HK-2 (cell line): ENCODE data around the gene RBP3.

Experiments
- DNase-seq: peaks from one replicate; pipeline ENCODE4 v3.0.0-alpha.2; 2018; ENCODE audit not compliant: unreplicated experiment

Gene RBP3

DNA sequence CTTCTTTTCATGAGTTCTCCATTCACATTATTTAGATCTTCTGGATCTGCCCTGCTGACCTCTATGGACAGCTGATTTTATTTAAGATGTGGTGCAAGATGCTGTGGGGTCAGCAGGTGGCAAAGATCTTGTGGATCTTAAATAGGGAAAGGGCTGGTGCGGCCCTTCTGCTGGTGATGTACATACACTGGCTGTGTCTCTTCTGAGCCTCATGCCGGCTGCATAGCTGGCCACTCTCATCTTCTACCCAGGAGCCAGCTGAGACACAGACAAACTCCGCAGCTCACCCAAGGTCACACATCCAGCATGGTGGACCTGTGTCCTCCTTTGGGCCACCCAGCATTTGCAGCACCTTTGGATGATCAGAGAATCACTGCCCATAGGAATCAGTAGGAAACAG, 9.7 kb downstream of the RBP3 start:
- no peak for DNase-seq

DNA sequence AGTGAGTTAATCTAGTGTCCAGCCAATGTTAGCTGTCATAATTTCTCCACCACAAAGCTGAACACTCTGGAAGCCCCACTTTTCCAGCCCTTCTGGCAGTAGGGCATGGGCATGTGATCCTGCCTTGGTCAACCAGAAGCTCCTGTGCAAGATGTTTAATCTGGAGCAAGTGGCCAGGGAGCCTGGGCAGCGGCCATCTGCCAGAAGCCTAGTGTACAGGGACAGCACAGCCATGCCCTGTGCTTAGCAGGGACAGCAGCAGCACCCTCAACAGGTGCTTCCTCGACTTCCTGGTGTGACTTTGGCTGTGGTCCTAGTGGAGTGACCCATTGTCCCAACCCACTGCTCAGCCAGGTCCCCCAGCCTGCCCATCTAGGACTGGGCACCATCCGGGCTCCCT, 10.3 kb downstream of the RBP3 start:
- DNase-seq = no peak

DNA sequence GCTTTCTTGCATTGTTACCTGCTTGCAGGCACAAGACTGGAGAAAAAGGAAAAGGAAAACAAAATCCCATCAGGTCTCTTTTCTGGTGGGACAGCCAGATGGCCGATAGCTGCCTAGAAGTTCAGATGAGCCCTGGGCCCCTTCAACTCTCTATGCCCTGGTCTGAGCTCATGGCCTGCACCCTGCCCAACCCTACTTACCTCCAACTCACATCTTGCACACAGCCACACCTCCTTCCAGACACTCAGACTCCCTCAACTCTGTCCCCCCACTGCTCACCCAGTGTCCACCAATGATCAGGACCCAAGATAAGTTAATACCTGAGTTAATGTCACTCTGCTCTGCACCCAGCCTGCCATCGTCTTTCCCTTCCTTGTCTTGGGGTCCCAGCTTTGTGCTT, 10.9 kb downstream of the RBP3 start:
- DNase-seq = no peak

DNA sequence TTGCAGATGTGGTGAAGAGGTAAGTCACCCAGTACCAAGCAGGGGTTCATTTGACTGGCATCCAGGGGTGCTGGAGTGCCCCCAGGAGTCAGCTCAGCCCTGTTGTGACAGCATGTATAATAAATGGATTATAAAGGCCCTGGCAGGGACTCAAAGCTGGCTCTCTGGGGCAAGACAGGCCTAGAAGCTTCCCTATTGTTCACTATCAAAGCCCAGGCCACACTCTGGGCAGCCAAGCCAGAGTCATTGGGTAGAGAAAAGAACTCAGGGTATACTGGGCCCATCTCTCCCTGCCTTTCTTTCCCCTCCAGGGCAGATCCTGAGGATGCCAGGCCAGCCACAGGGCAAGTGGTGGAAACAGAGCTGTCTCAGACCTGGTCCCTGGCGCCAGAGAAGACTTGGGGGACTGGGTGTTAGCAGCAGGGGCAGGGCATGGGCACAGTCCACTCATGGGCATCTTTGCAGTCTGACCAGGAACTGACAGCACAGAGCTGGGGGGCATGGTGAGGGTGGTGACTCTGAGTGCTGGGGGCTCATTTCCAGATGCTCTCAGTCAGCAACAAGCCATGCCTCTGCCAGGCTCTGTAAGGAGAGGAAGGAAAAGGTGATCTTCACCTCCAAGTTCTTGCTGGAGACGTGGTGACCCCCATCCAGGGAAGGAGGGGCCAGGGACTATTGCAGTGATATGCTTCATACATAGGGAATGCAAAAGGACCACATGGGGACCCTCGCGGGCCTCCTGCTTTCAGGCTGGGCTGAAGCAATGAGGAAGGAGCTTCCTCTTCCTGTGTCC, 11.7 kb downstream of the RBP3 start:
- DNase-seq = no peak

DNA sequence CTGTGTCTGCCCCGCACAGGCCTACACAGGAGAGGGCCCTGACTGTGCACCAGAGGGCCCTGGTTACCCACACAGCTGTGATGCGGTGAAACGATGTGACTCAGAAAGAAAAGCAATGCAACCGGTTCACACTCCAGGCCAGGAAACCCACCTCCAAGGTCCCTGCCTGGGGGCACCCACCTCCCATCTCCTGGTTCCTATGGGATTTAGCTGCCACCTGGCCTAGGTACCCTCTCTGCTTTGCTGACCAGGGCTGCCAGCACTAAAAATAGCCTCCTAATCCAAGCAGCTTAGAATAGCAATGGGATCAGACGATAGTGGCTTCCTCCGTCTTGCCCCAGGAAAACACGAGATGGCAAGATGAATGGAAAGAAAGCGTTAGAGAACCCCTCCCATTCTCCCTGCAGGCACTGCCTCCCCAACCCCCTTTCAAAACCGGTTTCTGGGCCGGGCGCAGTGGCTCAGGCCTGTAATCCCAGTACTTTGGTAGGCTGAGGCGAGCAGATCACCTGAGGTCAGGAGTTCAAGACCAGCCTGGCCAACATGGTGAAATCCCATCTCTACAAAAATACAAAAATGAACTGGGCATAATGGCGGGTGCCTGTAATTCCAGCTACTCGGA, 12.4 kb downstream of the RBP3 start:
- DNase-seq = no peak

DNA sequence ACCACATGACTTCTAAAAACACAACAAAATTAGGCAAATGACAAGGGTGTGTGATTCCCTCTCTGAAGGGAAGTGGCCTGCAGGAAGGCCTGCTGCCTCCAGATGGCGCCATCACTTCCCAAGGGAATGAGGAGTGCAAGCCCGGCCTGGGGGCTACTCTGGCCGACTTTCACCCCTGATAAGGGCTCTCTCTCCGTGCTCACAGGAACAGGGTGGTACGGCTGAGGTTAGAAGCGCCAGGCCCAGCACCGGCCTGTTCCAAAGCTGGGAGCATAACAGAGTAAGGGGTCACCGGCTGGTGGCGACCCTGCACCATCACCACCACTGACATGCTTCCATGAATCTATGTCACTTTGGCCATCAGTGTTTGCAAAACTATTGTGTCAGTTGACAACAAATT, 13.1 kb downstream of the RBP3 start:
- peak; percentile 41 for DNase-seq

DNA sequence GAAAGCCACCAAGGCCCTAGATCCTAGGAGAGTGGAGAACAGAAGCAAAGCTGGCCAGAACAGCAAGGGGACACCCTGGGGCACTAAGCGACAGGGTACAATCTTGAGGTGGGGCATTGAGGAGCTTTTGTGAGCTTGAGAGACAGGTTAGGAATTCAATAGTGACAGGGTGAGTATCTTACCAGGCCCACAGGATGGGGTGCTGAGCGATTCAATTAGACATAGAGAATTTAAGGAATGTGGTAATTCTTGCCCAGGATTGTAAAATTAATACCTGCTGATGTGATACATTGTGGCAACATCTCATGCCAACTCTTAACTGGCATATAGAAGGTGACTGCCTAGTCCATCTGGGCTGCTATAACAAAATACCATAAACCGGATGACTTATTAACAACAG, 14.0 kb downstream of the RBP3 start:
- DNase-seq = no peak

DNA sequence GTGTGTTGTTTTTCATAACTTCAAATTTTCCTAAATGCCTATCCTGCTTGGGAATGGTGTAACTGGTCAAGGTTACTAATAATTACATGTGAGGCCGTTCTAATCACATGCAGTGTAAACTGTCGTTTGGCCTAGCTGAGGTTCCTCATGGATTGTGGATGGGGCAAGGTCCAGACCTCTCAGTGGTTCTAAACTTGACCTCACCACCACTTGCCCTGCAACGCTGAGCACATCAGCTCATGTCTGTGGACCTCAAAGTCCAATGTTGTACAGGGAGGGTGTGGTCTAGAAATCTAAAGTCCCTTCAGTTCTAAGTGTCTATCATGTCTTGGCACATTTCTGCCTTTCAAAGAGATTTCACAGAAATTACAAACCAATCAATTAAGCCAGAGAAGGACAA, 15.6 kb downstream of the RBP3 start:
- DNase-seq = no peak

DNA sequence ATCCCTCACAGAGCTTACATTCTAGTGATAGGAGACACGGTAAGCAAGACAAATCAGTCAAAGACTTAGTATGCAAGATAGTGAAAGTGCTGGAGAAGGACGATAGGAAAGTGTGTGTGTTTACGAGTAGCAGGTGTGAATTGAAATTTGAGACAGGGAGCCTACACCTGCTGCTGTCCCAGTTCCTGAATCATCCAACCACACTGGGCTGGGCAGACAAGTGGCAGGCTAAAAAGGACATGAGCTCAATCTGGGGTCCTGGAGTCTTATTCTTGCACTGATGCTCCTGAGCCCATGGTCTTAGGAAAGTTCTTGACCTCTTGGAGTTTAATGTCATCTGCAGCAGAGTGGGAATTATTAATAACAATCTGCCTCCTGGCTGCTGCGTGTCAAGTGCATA, 16.2 kb downstream of the RBP3 start:
- DNase-seq = no peak

DNA sequence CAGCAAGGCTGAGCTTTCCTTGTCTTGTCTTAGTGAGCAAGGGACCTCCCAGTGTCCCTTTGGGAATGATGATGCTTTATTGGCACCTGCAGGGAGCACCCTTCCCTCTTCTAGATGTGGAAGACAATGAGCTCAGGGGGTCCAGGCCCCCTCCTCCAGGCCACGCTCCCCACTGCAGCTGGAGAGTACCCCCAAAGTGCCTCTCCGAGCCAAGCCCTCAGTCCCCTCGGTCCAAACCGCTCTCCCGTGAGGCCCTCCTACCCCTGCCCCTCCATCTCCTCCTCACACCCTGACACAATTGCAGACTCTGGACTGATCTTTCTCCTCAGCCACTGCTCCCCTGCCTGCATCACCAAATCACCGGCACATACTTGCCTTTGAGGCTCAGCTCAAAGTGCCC, 16.7 kb downstream of the RBP3 start:
- no peak for DNase-seq

DNA sequence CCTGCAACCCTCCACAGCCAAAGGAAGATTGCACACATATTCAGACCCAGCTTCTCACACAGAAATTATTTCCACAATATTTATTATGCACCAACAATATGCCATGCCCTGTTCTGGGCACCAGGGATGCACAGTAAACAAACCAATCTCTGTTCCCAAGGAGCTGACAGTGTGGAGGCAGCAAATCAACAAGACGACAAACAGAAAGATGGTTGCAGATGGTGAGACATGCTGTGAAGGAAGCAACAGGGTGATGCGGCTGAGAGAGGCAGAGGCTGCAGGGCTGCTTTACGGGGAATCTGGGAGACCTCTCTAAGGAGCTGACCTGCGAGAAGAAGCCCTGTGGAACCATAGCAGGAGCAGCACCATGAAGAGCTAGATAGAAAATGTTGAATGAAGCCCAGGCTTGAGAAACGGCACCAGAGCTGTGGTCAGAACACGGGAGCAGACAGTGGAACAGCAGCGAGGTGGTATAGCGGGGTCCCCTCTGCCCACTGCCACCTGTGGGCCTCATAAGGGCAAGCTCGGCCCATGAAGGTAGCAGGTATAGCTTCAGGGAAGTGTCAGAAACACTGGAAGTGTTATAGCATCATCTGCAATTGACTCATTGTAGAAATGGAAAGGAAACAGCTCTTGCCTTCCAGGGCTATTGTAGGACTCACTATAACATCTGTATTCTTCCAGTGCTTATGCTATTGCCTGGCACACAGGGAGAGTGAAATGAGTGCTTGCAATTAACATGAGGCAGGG, 17.4 kb downstream of the RBP3 start:
- no peak for DNase-seq

DNA sequence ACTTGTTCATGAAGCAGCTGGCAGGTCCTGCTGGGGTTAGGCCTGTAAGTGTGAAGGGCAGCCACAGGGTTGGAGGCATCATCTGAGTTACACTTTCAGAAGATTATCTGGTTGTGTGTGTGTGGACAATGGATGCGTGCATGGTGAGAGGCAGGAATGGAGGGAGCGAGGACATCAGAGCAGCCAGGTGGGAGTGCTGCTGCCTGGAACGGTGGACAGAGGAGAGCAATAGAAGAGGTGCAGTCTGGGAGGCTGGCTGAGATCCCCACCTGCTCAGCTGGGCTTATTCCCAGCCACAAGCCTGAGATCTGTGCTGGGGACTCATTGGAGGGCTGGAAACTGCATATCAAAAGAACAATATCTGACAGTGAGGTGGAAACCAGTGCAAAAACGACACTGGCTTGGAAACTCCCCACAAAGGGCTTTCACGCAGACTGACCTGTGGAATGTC, 18.0 kb downstream of the RBP3 start:
- no peak for DNase-seq

DNA sequence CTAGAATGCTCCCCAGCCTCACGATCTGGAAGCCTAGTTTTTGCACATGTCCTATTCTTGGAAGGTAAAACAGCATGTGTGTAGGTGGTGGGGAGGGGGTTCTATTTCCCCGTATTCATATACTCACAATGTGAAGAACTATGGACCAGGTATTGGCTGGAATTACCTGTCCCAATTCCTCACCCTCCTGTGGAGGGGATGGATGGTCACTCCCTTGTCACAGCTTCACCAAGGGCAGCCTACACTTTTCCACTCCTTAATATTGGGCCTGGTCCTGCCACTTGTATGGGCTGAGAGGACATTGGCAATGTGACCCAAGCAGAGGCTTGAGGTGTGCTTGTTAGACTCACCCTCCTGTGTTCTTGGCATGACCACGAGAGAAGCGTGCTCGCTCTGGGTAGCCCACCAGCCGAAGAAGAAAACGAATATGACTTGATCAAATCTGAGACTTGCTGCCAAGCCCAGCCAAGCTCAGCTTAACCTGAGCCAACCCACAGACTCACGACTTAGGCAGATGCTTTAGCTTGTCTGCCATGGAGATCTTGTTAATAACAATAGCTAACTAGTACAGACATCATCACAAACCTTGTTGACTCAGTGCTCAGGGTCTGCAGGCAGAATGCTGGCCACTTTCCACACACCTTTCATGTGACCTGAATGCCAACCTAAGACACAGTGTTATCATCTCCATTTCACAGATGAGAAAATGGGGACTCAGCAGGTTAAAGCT, 18.7 kb downstream of the RBP3 start:
- no peak for DNase-seq

DNA sequence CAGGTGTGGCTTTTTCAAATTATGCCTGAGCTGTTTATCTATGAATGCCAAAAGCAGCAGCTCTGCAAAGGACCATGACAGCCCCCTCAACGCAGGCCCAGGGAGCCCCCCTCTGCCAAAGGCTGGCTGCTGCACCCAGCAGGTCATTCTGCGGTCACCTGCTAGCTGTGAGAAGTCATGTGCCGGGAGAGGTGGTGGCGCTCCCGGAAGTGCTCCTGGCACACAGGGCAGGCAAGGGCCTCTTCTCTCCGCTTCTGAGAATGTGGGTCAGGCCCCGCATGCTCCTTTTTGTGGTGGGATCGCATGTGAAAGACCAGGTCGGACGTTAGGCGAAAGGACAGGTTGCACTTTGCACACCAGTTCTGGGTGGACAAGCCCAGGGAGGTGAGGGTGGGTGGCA, 19.5 kb downstream of the RBP3 start:
- DNase-seq = no peak

DNA sequence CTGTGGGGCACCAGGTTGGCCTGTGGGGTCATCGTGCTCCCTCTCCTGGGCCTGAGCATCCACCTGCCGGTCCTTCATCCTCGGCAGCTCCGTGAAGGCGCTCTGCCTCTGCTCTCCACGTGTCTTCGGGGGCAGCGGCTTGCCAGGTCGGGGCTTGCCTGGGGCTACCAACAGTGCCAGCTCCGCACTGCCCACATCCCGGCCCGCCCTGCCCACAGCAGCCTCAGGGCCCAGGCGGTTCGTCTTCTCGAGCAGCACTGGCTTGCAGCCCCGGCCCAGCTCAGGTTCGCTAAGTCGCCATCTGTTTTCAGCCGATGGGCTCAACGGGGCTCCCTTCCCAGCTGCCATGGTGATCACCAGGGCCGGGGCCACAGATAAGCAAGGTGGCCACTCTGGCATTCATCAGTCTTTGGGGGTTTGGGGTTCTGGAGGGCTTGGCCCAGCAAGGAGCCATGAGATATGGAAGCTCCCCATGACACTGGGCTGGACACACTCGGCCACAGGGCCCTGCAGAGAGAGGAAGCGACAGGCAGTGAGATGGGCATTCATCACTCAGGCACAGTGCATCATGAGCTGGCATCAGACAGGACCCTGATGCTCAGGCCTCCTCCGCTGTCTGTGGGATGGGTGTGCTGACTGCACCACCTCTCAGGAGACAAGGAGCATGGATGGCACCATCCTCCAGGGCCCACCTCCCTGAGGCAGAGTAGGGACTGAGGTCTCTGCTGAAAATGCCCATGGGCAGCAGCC, 20.4 kb downstream of the RBP3 start:
- no peak for DNase-seq

DNA sequence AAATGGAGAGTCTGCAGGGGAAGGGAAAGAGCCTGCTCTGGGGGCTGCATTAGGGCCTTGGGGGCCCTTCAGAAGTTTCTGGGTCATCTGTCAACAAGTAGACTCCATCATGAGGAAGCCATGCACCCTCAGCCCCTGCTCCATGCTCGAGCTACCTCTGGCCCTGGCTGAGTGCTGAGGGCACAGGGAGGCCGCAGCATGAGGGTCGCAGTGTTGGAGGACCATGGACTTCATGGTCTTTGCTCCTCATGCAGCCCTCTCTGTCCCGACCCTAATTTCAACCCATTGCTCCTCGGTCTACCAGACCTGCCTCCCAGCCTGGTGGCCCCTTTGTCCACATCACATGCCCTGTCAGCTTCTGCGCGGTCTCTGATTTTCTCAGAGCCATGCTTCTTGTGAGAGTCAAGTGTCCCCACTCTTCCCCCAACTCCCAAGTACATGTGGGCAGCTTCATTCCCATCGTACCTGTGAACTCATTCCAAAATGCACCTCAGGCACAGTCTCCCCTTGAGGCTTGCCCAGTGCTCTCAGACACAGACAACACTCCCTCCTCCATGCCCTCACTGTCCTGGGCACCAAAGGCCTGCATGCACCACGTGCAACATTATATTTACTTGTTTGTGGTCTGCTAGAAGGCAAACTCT, 21.2 kb downstream of the RBP3 start:
- no peak for DNase-seq

DNA sequence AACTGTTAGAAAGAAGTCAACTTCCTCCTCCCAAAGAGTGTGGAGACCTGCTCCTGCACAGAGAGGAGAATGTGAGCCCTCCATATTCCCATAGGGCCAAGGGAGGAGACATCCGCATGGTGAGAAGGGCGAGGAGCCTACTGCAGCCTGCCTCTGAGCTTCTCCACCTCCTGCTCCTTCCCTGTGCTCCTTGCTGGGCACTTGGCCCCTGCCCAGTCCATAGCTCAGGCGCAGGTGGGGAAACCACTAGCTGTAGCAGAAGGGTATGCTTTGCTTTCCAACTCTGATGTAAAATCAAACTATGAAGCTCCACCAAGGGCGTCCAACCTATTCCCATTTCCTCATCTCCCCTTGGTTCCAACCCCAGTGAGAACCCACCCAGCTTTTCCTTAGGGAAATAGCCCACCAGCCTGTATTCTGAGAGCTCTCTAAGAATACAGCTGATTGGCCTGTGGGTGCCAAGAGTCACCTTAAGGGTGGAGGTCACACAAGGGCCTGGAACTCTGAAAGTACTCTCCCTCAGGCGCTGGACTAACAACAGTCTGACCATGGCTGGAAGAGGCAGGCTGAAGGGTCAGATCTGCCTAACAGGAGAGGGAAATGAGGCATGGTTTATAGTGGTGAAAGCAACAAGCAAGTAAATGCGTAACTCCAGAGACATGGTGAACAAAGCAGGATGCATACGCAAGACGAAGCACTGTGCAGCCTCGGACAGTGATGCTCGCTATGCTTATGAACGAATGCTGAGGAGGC, 22.0 kb downstream of the RBP3 start:
- no peak for DNase-seq

DNA sequence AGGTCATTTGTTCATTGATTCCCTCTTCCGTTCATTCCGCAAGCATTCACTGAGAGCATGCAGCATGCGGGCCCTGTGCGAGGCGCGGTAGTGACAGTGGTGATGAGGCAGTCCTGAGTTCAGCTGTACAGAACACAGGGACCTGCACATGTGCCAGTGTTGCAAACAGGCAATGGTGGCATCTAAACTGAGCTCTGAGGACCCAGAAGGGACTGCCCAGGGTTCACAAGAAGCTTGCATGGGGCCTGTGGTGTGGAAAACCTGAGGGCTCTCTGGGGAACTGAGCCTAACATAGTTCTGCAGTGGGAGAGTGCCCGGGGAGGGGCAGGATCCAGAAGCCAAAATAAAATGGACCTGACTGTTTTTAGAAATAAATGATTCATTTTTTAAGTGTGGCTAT, 22.7 kb downstream of the RBP3 start:
- no peak for DNase-seq

DNA sequence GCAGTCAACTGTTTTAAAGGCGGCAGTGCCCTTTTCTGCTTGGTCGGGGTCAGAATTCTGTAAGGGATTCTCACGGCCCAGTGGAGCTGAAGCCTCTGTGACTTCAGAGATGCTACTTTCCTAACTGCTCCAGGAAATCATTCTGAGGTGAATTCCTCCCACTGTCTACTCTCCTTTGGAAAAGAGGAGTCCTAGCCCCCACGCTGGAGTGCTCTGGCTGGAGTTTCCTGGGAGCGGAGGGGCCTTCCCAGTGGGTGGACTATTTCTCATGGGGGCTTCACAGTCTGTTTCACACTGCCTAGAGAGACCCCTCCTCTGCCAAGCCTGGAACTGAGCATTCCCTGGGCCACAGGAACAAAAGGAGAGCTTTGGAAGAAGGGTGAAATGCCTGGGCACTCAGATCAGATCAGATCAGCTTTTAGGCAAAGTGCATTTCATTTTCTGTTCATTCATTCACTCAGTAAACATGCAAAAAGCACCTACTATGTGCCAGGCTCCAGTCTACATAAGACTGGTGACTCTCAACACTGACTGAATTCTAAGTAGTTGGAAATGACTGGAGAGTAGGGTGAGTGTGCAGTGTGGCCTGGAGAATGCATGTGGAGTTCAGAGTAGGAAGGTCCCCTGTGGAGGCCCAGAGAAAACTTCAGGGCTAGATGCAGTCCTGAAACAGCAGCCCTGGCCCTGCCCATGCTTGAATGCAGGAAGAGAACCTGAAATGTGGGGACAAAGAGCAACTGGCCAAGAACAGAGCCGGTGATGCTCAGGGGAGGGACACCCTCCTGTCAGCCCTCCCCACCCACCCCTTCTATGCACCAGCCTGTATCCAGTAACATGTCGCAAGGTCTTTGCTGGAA, 23.7 kb downstream of the RBP3 start:
- DNase-seq = no peak
